ENCODE data around the gene NR2F6.
A peak's percentile ranks its signal among the peaks of the same experiment; 100 is the strongest.
"Not testable (repeated sequence)": the region's sequence is repeated elsewhere in the genome, so short reads cannot be mapped to it uniquely, and the experiment has no call there.

Gene NR2F6

DNA sequence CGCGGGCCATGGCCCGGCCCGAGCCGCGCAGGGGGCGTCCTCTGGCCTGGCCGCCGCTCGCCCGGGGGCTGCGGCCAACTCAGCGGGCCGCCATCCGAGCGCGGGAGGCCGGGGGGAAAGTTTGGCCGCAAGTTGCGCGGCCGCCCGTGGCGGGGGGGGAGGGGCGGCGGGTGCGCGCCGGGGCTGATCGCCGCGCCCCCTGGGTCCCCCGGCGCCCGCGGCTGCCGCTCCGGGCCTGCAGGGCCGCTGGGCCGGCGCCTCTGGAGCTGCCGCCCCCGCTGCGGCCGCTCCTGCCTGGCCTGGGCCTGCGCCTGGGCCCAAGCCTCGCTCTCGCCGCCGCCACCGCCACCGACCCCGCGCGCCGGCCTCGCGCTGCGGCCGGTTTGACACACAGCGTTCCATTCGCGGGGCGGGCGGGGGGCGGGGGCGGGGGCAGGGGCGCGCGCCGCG lies at the start of gene NR2F6:
NR2F6 (minus strand) TSS at position 385 of the 450 bp plus-strand sequence. CDS start 699 bp downstream, outside the sequence.
- no peak for DNase-seq (ENCODE audit: low read depth)

DNA sequence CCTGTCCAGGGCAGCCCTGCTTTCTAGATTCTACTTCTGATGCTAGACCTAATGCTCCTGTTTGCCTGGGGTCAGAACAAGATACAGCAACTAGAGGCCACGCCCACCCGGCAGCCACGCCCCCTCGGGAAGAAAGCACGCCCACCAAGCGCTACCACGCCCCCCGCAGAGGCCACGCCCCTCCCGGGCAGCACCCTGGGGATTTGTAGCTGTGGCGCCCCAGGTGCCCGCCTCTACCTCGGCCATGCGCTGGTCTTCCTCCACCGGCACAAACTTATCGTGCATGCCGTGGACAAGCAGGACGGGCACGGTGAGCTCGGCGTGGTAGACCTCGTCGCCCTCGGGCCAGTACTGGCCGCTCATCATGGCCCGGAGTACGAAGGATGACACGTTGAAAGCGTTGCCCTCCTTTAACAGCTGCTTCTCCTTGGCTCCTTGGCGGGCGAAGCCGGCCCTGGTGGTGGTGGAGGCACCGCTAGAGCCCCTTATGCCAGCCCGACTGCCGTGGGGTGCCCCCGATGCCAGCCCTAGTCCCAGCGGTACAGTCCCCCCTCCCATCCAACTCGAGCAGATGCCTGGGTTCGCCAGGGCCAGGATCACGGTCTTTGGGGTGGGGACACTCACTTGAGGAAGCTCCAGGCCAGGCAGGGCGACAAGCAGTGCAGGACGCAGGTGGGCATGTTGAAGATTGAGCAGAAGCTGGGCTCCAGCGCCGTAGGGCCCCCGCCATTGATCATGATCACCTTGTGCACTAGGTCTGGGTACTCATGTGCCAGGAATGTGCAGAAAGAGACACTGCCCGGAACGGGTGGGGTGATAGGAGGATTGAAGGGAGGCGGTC lies 48.6 kb upstream of the NR2F6 start:
- DNase-seq (ENCODE audit: low read depth): no peak

DNA sequence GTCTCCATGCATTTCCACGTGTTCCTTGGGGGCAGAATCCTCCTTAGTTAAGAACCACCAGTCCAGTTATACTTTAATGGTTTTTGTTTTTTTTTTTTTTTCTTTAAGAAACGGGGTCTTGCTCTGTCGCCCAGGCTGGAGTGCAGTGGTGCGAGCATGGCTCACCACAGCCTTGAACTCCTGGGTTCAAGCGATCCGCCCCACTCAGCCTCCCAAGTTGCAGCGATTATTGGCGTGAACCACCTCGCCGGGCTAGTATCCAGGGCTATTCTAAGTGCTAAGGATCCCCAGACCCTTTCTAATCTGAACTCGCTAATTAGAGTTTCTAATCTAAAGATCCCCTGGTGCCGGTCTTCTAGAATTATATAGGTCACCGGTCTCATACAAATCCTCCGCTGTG lies 47.9 kb upstream of the NR2F6 start:
- no peak for DNase-seq (ENCODE audit: low read depth)

DNA sequence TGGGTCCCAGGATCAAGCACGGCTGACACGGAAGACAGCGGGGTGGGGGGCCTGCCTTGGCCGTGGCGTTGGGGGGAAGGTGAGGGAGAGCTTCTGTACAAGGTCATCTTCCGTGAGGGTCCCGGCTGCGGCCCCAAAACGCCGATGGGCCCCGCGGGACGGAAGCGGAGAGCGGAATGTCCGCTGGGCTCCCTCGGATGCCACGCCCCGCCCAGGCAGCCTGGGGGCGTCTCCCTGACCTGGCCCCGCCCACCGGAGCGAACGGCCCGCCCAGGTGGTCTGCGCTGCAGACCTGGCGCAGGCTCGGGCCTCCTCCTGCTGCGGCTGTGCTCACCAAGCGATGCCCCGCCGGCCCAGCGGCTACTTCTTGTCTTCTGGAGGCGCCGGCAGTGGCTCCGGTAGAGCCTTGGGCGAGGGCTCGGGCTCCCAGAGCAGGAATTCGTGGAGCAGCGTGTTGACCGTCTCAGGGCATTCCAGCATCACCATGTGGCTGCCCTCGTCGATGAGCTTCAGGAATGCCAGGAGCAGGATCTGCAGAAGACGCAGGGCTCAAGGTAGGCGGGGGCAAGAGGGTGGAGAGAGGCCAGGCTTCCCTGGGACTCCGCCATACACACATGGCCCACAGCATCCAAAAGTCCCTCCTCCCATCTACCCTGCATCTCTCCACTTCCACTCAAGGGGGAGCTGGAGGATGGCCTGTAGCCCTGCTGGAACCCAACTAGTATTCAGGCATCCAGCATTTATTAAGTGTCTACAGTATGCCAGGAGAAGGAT lies 46.8 kb upstream of the NR2F6 start:
- DNase-seq (ENCODE audit: low read depth): peak; percentile 66

DNA sequence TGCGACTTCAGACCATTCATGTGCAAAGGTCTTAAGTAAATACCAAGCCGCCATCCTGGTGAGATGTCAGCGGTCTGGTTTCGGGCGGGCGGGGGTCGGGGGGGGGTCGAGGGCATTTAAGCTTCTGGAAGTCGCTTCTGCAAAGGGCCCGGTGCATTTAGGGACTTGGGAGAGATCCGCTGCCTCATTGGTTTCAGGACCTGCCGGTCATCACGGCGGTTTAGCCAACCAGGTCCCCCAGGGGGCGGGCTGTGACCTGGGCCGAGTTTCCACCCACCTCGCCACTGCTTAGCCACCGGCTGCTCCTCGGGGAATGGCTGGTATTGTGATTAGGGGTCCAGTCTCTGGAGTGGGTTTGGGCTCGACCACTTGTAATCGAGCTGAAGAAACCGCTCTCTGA lies 43.8 kb upstream of the NR2F6 start:
- no peak for DNase-seq (ENCODE audit: low read depth)

DNA sequence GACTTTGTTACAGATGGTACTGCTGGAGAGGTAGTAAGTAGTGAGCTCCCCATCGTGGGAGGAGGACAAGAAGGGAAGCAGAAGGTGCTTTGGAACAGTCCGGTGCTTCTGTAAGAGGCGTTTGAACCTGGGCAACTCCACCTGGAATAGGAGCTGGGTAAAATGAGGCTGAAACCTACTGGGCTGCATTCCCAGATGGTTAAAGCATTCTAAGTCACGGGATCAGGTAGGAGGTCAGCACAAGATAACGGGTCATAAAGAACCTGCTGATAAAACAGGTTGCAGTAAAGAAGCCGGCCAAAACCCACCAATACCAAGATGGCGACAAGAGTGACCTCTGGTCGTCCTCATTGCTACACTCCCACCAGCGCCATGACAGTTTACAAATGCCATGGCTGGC lies 41.0 kb upstream of the NR2F6 start:
- DNase-seq (ENCODE audit: low read depth): no peak

DNA sequence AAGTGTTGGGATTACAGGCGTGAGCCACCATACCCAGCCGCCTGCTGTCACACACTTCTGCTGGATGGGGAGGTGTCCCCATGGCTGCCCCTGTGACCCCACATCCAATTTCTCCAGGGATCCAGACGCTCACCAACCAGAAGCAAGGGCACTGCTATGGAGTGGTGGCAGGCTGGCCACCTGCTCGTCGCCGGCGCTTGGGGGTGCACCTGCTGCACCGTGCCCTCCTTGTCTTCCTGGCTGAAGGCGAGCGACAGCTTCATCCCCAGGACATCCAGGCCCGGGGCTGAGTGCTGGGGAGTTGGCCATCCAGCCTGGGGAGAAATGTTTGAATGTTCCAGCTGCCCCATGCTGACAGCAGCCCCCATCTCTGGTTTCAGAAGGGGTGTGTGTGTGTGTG lies 40.5 kb upstream of the NR2F6 start:
- DNase-seq (ENCODE audit: low read depth): no peak

DNA sequence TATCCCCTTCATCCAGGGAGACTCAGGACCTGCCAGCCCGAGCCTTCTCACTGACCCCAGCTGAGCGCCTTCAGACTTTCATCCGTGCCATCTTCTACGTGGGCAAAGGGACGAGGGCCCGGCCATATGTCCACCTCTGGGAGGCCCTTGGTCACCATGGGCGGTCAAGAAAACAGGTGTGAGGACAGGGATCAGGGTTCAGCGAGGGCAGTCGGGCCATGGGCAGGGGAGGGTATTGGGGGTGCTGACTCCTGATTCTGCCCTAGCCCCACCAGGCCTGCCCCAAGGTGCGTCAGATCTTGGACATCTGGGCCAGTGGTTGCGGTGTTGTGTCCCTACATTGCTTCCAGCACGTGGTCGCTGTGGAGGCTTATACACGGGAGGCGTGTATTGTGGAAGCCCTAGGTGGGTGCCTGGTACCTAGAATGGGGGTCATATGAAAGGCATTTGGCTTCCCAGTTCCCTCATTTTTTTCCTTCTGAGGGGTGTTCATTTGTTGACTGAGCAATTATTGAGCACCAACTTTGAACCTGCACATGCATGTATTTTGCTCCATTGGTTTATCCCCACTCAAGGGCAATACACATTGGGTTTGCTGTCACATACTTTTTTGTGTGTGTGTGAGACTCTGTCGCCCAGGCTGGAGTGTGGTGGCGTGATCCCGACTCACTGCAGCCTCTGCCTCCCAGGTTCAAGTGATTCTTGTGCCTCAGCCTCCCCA lies 39.9 kb upstream of the NR2F6 start:
- no peak for DNase-seq (ENCODE audit: low read depth)

DNA sequence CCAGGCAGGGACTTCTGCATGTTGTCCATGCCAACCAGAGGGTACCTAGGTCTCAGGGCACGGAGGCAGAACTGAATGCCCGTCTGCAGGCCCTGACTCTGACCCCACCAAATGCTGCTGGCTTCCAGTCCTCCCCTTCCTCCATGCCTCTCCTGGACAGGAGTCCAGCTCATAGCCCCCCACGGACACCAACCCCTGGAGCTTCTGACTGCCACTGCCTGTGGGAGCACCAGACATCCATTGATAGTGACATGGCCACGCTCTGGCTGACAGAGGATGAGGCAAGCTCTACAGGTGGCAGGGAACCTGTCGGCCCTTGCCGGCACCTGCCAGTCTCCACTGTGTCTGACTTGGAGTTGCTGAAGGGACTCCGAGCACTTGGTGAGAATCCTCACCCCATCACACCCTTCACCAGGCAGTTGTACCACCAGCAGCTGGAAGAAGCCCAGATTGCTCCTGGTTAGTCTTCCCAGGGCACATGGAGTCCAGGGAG lies 37.8 kb upstream of the NR2F6 start:
- DNase-seq (ENCODE audit: low read depth): no peak

DNA sequence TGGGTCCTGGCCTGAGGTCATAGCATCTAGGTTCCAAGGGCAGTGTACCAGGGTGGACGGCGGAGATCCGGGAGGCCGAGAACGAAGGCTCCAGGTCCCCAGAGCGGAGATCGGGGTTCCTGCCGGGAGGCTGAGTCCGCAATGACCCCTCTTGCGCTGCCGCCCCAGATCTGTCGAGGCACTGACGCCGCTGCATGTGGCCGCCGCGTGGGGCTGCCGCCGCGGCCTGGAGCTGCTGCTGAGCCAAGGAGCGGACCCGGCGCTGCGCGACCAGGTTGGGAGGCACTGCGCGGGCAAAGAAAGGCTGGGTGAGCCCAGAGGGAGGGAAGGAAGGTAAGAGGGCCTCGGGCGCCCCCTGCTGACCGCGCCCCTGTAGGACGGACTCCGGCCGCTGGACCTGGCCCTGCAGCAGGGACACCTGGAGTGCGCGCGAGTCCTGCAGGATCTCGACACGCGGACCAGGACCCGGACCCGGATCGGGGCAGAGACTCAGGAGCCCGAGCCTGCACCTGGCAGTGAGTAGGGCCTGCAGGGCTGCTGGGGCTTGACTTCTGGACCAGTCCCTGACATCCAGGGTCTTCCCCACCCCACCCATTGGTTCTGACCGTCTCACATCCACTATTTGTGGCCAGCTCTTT lies 36.9 kb upstream of the NR2F6 start:
- peak; percentile 71 for DNase-seq (ENCODE audit: low read depth)

DNA sequence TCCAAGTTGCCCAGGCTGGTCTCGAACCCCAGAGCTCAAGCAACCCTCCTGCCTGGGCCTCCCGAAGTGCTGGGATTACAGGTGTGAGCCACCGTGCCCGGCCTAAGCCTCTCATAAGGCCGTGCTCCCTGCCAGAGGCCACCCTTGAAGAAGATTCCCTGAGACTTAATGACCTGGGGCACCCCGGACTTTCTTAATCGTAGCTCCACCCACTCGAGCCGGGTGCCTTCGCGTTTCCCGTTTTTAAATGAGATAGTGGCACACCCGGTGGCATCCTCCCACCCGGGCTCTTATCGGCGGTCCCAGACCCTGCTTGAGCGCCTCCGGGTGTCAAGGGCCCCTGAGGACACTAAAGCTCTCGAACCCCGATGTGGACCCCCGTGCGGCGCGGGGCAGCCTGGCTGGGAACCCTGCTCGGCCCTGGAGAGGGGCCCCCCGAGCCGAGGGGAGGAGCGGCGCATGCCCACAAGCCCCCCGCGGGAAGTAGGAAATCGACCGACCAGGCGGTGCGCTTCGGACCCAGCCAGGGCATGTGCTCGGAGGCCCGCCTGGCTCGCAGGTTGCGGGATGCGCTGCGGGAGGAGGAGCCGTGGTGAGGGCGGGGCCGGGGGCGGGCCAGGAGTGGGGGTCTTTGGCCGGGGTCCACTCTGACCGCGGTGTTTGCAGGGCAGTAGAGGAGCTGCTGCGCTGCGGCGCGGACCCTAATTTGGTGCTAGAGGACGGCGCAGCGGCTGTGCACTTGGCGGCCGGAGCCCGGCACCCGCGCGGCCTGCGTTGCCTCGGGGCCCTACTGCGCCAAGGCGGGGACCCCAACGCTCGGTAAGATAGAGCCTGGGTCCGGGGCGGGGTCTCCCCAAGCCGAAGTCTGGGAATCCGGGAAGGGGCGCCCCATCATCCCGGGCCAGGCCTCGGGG lies 35.9 kb upstream of the NR2F6 start, which contains the start of gene ANKLE1:
ANKLE1 (plus strand) TSS at position 511 of the 914 bp plus-strand sequence; CDS start at position 531, 20 bp downstream.
- DNase-seq (ENCODE audit: low read depth): no peak

DNA sequence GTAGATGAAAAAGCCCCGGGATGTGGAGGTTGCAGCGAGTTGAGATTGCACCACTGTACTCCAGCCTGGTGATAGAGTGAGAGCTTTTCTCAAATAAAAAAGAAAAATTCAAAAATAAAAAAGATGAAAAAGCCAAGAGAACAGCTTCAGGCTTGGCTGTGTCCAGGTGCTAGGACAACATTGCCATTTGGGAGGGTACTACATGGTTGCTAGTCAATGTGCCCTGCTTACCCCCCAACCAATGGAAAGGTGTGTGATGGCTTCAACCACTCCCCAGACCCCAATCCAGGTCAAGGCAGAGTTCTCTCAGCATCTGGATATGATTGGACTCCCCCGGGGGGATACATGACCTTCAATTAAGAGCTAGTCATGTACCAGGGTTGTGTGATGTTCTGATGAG lies 33.7 kb upstream of the NR2F6 start:
- DNase-seq (ENCODE audit: low read depth): no peak

DNA sequence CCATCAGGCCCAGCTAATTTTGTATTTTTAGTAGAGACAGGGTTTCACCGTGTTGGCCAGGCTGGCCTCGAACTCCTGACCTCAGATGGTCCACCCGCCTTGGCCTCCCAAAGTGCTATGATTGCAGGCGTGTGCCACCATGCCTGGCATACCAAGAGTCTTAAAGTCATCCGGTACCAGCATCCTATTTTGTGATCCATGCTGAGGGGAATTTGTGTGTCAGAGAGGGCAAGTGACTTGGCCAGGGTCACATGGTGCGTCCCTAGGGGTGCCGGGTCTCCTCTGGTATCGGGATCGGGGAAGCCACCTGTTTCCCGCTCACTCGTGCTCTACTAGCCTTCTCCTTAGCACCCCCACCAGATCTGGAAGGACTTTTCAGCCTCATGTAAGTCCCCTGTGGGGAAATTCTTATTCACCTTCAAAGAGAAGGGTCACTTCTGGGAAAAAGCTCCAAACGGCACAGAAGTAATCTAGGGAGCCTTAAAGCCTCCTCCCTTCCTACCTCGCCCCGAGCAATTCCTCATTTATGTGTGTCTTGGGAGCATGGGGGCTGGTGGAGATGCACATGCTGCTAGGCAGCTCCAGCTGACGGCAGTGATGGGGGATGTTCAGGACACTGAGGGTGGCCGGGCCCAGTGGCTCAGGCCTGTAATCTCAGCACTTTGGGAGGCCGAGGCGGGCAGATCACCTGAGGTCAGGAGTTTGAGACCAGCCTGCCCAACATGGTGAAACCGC lies 29.9 kb upstream of the NR2F6 start:
- no peak for DNase-seq (ENCODE audit: low read depth)

DNA sequence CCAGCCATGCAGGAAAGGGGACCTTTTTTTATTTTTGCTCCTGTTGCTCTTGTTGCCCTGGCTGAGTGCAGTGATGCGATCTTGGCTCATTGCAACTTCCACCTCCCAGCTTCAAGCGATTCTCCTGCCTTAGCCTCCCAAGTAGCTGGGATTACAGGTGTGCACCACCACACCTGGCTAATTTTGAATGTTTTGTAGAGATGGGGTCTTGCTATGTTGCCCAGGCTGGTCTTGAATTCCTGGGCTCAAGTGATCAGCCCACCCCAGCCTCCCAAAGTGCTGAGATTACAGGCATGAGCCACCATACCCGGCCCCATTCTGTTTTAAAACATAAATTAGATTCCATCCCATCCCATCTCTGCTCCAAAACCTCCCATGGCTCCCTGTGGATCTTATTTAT lies 29.2 kb upstream of the NR2F6 start:
- DNase-seq (ENCODE audit: low read depth): not testable (repeated sequence)

DNA sequence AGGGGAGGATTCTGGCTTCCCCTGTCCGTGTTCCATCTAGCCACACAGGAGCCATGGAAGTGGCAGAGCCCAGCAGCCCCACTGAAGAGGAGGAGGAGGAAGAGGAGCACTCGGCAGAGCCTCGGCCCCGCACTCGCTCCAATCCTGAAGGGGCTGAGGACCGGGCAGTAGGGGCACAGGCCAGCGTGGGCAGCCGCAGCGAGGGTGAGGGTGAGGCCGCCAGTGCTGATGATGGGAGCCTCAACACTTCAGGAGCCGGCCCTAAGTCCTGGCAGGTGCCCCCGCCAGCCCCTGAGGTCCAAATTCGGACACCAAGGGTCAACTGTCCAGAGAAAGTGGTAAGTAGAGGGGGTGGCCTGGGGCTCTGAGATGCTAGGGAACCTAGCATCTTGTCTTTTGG lies 23.0 kb upstream of the NR2F6 start:
- DNase-seq (ENCODE audit: low read depth): no peak

DNA sequence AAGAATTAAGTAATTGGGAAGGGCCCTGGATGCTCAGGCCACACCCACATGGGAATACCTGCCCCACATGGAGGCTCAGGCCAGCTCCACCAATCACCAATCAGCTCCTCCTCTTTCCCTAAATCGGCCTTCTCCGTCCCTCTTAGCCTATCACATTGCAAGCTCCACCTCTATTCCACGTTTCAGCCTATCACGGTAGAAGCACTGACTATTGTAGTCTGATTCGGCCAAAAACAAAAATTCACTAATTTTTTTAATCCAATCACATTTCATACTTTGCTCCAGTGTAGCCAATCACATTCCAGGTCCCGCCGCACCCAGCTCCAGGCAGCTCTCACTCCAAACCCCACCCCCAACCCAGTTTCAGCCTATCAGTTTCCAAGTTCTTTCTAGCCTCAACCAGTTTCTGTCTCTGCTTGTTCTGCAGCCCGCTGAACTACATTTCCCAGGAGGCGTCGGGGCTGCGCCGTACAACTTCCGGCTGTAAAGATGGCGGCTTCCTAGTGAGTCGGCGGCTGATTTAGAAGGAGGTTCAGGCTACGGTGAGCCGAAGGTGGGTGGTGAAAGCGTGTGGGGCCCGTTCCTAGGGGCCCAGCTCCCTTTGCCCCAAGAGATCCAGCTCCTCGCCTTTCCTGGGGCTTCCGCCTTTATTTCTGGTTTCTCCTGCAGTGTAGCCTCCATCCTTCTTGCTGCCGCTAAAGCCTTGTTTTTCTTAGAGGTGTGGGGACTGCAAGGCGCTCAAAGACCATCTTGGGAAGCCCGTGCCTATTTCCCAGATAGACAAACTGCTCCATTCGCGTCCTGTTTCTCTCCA lies 21.5 kb upstream of the NR2F6 start, which contains the start of gene BABAM1:
BABAM1 (plus strand) TSS at position 469 of the 814 bp plus-strand sequence. CDS start 1,364 bp downstream, outside the sequence.
- DNase-seq (ENCODE audit: low read depth): peak; percentile 93

DNA sequence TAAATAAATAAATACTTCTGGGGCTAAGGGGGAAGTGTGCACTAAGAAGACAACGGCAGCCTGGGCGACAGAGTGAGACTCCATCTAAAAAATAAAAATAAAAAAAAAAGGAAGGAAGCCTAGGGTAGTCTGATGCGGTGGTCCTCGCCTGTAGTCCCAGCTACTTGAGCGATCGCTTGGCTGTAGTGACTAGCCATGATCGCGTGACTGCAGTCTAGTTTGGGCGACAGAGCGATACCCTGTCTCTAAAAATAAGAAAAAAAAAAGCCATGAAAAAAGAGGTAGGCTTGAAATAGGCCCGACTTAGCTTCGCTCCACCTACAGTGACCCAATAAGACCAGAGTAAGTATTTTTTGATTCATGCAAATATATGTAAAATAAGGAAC lies 20.9 kb upstream of the NR2F6 start:
- DNase-seq (ENCODE audit: low read depth): no peak

DNA sequence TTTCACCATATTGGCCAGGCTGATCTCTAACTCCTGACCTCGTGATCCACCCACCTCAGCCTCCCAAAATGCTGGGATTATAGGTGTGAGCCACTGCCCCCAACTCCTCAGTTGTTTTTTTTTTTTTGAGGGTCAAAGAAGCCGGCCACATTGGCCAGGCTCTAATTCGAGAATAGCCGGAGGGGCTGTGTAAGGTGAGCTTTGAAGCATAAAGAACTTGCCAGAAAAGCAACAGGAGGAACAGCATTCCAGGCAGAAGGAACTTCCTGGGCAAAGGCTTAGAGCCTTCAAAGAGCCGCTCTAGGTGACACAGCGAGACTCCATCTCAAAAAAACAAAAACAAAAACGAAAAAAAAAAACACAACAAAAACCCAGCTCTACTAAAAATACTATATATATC lies 20.3 kb upstream of the NR2F6 start:
- DNase-seq (ENCODE audit: low read depth): no peak

DNA sequence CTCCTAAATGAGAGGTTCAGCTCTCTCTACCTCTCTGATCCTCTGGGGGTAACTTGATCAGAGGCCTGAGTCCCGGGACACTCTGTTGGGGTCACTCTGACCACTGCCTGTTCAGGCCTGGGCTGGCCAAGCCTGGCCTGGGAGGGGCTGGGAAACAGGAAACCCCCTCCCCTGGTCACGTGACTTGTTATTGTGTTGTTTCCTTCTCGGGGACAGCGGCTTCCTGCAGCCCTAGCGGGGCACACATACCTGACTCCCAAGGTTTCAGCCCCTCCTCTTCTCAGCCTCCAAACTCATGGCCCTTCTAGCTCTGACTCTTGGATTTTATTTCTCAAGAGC lies 18.9 kb upstream of the NR2F6 start, which contains the start of gene USHBP1:
USHBP1 (minus strand) TSS at position 105 of the 339 bp plus-strand sequence. CDS start 446 bp downstream, outside the sequence.
- no peak for DNase-seq (ENCODE audit: low read depth)

All from activated gamma-delta T cell treated with anti-CD3 and anti-CD28 coated beads, Interleukin-2, amount 50 U/mL, for 16 hours (primary cell).